Activated CD4-positive, alpha-beta T cell treated with anti-CD3 and anti-CD28 coated beads for 36 hours (primary cell): ENCODE measurements around the gene LRRC73. TPM values are rescaled to one million over a fixed set of nuclear protein-coding genes. Genes with fewer than 3 reads are reported as not detected.
A peak's percentile ranks its signal among the peaks of the same experiment; 100 is the strongest.
"Not testable (repeated sequence)": the region's sequence is repeated elsewhere in the genome, so short reads cannot be mapped to it uniquely, and the experiment has no call there.

Experiments used
- ATAC-seq: fragments of 200-7000 bp; cut with Tn5 transposase; one replicate; pipeline ENCODE4 v1.10.0; 2021; ENCODE audit warnings: mild to moderate bottlenecking, moderate library complexity
- CTCF ChIA-PET: fragments of 350-600 bp; sonication (Branson Sonifier 250); formaldehyde crosslinking; loops from one replicate; lab custom pipeline; 2021; ENCODE audit warnings: antibody characterized with exemption; lab: Charles Lee
- POLR2A ChIA-PET: fragments of 350-600 bp; sonication (Branson Sonifier 250); formaldehyde crosslinking; loops from one replicate; lab custom pipeline; 2021; ENCODE audit warnings: antibody characterized with exemption, inconsistent platforms; lab: Charles Lee
- DNase-seq: peaks from one replicate; pipeline ENCODE4 v3.0.0-alpha.2; 2020
- H3K27ac Mint-ChIP-seq: one replicate; pipeline ENCODE4 v1.8.0; 2021; ENCODE audit warnings: mixed read lengths
- H3K27me3 Mint-ChIP-seq: one replicate; pipeline ENCODE4 v1.8.0; 2021; ENCODE audit warnings: mixed read lengths
- H3K36me3 Mint-ChIP-seq: one replicate; pipeline ENCODE4 v1.8.0; 2021; ENCODE audit warnings: low read depth, mixed read lengths
- H3K4me1 Mint-ChIP-seq: one replicate; pipeline ENCODE4 v1.8.0; 2021; ENCODE audit warnings: mixed read lengths
- H3K4me3 Mint-ChIP-seq: one replicate; pipeline ENCODE4 v1.8.0; 2021; ENCODE audit warnings: mild to moderate bottlenecking, moderate library complexity, mixed read lengths
- H3K9me3 Mint-ChIP-seq: one replicate; pipeline ENCODE4 v1.8.0; 2021; ENCODE audit warnings: low read depth, mixed read lengths
- intact Hi-C, 2 experiments: fragments of 100-400 bp; cut with DNase I in 1 of 2; cut with micrococcal nuclease in 1 of 2; formaldehyde crosslinking; loops; one replicate each; pipeline versions ENCODE4 v1.14.2 to v1.15.1; 2022 to 2024; cut with DNase I, micrococcal nuclease
- total RNA-seq, 2 experiments: library from RNA; stranded (reverse); gene quantifications; one replicate each; pipeline ENCODE4 v1.2.3, GENCODE V29; 2021

LRRC73 gene
- under 1 TPM; 0.18 to 0.19 TPM for total RNA-seq

GRCh38 chr6:43509984-43510826 is at the start of gene LRRC73:
LRRC73 (minus strand) TSS chr6:43510346; CDS start chr6:43509785, 561 bp downstream.
- peak within 1 kb of the TSS; percentile 67 for H3K4me3 Mint-ChIP-seq
- no peaks in the 10 kb centered on the region for H3K9me3 Mint-ChIP-seq
- H3K27ac Mint-ChIP-seq = no peak within 1 kb of the TSS
- peak; percentile 85 for DNase-seq
- H3K4me1 Mint-ChIP-seq = peaks cover 22% of the 10 kb centered on the region
- H3K27me3 Mint-ChIP-seq = peaks cover 12% of the 10 kb centered on the region
- ATAC-seq = peak; percentile 71
- intact Hi-C loops = loop anchor here (1.0 to 5.0 kb wide), 3 partner anchors 33 to 143 kb away; partner anchors contain the start of genes TJAP1 (in 1 of the 2) and ZNF318 (in 1 of the 2)
- H3K36me3 Mint-ChIP-seq = peaks cover 26% of the 10 kb centered on the region
- POLR2A ChIA-PET = interaction anchor here (0.6 kb wide), 1 partner anchor 576 kb away, joined by 4 read pairs; no protein-coding TSS in a partner anchor
- CTCF ChIA-PET = interaction anchor here (0.7 to 1.5 kb wide), 4 partner anchors 9 to 281 kb away, joined by 3 to 4 read pairs (median 3); partner anchors contain the start of gene DNPH1

- no peak for DNase-seq
- H3K4me3 Mint-ChIP-seq = no peak overlapping the region
- ChIA-PET POLR2A (no interaction called here), CTCF (interaction anchor here (0.7 kb wide), 1 partner anchor 16 kb away, joined by 3 read pairs; the partner anchor contains the start of genes POLH and XPO5)
- H3K27me3 Mint-ChIP-seq = no peaks in the 10 kb centered on the region
- no peak for ATAC-seq
- no peaks in the 10 kb centered on the region for H3K9me3 Mint-ChIP-seq
- H3K36me3 Mint-ChIP-seq = peaks cover 57% of the 10 kb centered on the region
- no peaks in the 10 kb centered on the region for H3K4me1 Mint-ChIP-seq
- intact Hi-C loops = no loop called here
- no peak overlapping the region for H3K27ac Mint-ChIP-seq
These were observed 49.2 kb upstream of the LRRC73 start for GRCh38 chr6:43559328-43559727.

GRCh38 chr6:43557620-43558019 is 47.5 kb upstream of the LRRC73 start:
- H3K4me1 Mint-ChIP-seq, POLR2A ChIA-PET, H3K27me3 Mint-ChIP-seq, CTCF ChIA-PET, ATAC-seq, H3K4me3 Mint-ChIP-seq, H3K27ac Mint-ChIP-seq, H3K9me3 Mint-ChIP-seq, DNase-seq, intact Hi-C loops: not testable (repeated sequence)
- H3K36me3 Mint-ChIP-seq = peaks cover 61% of the 10 kb centered on the region

DNA sequence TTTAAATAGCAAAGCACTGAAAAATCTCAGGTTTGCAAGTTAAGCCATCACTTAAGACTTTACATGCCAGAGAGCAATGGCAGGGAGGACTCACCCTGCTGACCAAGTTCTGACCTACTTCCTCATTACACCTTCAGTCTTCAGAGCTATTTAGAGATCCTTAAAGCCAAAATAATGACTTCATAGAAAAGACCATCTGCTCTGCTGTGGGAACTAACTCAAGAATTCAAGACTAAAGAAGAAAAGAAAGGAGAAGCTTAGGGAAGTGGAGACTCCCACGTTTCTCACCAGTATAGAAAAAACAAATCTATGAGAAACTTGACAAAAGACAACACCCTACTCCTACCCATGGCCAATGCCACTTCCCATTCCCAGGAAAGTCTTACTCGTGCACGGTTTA is 37.1 kb upstream of the LRRC73 start:
- Mint-ChIP-seq H3K4me3 (no peak overlapping the region), H3K9me3 (no peaks in the 10 kb centered on the region), H3K27ac (no peak overlapping the region), H3K4me1 (no peaks in the 10 kb centered on the region), H3K36me3 (peaks cover 60% of the 10 kb centered on the region), H3K27me3 (no peaks in the 10 kb centered on the region)
- DNase-seq (no peak), ATAC-seq (no peak)
- POLR2A ChIA-PET = interaction anchor here (0.6 kb wide), 1 partner anchor 12 kb away, joined by 9 read pairs; no protein-coding TSS in a partner anchor
- intact Hi-C loops = loop anchor here in 1 of 2 experiments (2.0 kb wide), 1 partner anchor 14 kb away; no protein-coding TSS in a partner anchor
- CTCF ChIA-PET = interaction anchor here (0.6 to 1.0 kb wide), 3 partner anchors 8 to 226 kb away, joined by 3 to 5 read pairs (median 3); no protein-coding TSS in a partner anchor

GRCh38 chr6:43544461-43544860 is 34.3 kb upstream of the LRRC73 start:
- no peak overlapping the region for H3K27ac Mint-ChIP-seq
- ChIA-PET POLR2A (interaction anchor here (0.6 kb wide), 1 partner anchor 244 kb away, joined by 4 read pairs; no protein-coding TSS in a partner anchor), CTCF (interaction anchor here (0.6 to 0.9 kb wide), 3 partner anchors 24 to 281 kb away, joined by 3 read pairs; no protein-coding TSS in a partner anchor)
- H3K4me1 Mint-ChIP-seq = no peaks in the 10 kb centered on the region
- ATAC-seq = no peak
- H3K4me3 Mint-ChIP-seq = no peak overlapping the region
- no peaks in the 10 kb centered on the region for H3K9me3 Mint-ChIP-seq
- intact Hi-C loops = no loop called here
- H3K27me3 Mint-ChIP-seq = no peaks in the 10 kb centered on the region
- peaks cover 58% of the 10 kb centered on the region for H3K36me3 Mint-ChIP-seq
- DNase-seq = no peak

DNA sequence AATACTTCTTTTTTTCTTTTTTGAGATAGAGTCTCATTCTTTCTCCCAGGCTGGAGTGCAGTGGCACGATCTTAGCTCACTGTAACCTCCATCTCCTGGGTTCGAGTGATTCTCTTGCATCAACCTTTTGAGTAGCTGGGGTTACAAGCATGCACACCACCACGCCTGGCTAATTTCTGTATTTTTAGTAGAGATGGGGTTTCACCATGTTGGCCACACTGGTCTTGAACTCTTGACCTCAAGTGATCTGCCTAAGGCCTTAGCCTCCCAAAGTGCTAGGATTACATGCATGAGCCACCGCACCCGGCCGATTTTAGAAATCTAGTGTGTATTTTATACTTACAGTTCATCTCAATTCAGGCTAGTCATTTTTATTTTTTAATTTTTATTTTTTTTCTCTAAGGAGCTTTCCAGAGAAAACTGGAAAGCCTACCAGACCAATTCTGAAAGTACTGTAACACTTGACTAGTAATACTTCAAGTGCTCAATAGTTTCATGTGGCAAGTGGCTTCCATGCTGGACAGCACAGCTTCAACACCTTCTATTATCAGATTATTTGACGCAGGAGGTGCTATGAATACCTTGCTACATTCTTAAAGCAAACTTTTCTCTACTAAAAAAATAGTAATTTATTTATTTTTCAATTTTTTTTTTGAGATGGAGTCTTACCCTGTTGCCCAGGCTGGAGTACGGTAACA is 31.8 kb upstream of the LRRC73 start:
- POLR2A ChIA-PET = no interaction called here
- Mint-ChIP-seq H3K4me1 (no peaks in the 10 kb centered on the region), H3K9me3 (no peaks in the 10 kb centered on the region), H3K36me3 (peaks cover 58% of the 10 kb centered on the region), H3K27me3 (no peaks in the 10 kb centered on the region), H3K27ac (no peak overlapping the region), H3K4me3 (no peak overlapping the region)
- no peak for DNase-seq
- intact Hi-C loops = no loop called here
- no peak for ATAC-seq
- CTCF ChIA-PET = no interaction called here

GRCh38 chr6:43540507-43540906 is 30.4 kb upstream of the LRRC73 start:
- peaks cover 55% of the 10 kb centered on the region for H3K36me3 Mint-ChIP-seq
- DNase-seq (no peak), ATAC-seq (no peak)
- intact Hi-C loops = no loop called here
- no peaks in the 10 kb centered on the region for H3K27me3 Mint-ChIP-seq
- H3K4me1 Mint-ChIP-seq = no peaks in the 10 kb centered on the region
- H3K4me3 Mint-ChIP-seq = no peak overlapping the region
- no peak overlapping the region for H3K27ac Mint-ChIP-seq
- no peaks in the 10 kb centered on the region for H3K9me3 Mint-ChIP-seq
- ChIA-PET CTCF (no interaction called here), POLR2A (interaction anchor here (0.6 kb wide), 1 partner anchor 21 kb away, joined by 3 read pairs; no protein-coding TSS in a partner anchor)

DNA sequence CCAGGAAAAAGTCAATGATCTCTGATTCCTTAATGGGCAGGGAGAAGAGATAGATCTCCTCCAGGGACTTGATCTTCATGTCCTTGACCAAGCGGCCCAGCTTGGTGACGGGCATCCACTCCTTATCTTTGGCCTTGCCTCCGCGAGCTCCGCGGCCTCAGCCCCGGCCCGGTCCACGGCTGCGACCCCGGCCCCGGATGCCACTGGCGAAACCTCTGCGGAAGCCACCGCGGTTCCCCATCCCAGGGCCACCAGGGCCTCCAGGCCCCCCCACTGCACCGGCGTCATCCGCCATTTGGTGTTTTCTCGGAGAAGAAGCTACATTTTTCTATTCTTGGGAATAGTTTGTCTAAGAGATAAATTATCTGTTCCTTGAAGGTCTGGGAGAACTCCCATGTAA is 29.3 kb upstream of the LRRC73 start:
- H3K4me1 Mint-ChIP-seq, ATAC-seq, H3K27me3 Mint-ChIP-seq, DNase-seq, H3K27ac Mint-ChIP-seq, CTCF ChIA-PET, H3K9me3 Mint-ChIP-seq, POLR2A ChIA-PET, H3K4me3 Mint-ChIP-seq, intact Hi-C loops: not testable (repeated sequence)
- peaks cover 57% of the 10 kb centered on the region for H3K36me3 Mint-ChIP-seq

GRCh38 chr6:43538986-43539385 is 28.8 kb upstream of the LRRC73 start:
- intact Hi-C loops = not testable (repeated sequence)
- peaks cover 58% of the 10 kb centered on the region for H3K36me3 Mint-ChIP-seq

DNA sequence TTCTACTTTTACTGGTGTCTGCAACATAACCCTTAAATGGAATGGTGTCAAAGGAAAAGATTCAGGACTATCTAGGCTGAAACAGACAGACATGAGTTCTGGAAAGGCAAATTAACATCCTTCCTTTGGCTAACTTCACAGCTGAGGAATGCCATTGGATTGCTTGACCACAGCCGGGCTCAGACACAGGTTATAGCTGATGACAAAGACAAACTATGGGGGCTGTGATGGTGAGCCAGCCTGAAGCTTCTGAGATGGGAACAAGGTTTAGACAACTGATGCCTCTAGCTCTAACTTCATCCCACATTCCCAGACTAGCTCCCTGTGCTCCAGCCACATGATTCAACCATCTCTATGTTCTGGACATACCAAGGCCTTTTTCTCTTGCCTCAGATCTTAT is 22.1 kb upstream of the LRRC73 start:
- intact Hi-C loops = no loop called here
- CTCF ChIA-PET = interaction anchor here (0.6 to 1.3 kb wide), 8 partner anchors 10 to 636 kb away, joined by 3 to 4 read pairs (median 4); no protein-coding TSS in a partner anchor

More at GRCh38 chr6:43538986-43539385, 28.8 kb upstream of the LRRC73 start:
- H3K27ac Mint-ChIP-seq, ATAC-seq, H3K4me3 Mint-ChIP-seq, CTCF ChIA-PET, DNase-seq, H3K27me3 Mint-ChIP-seq, POLR2A ChIA-PET, H3K4me1 Mint-ChIP-seq, H3K9me3 Mint-ChIP-seq: not testable (repeated sequence)

GRCh38 chr6:43524483-43524961 is 14.4 kb upstream of the LRRC73 start:
- no peaks in the 10 kb centered on the region for H3K27me3 Mint-ChIP-seq
- intact Hi-C loops = no loop called here
- H3K4me1 Mint-ChIP-seq = peaks cover 3% of the 10 kb centered on the region
- H3K9me3 Mint-ChIP-seq = no peaks in the 10 kb centered on the region
- no peak for DNase-seq
- POLR2A ChIA-PET = interaction anchor here (0.6 to 0.7 kb wide), 2 partner anchors 27 to 87 kb away, joined by 3 read pairs; no protein-coding TSS in a partner anchor
- peak overlapping the region; percentile 14 for H3K27ac Mint-ChIP-seq
- CTCF ChIA-PET = interaction anchor here (1.1 to 1.8 kb wide), 2 partner anchors 18 to 144 kb away, joined by 3 to 6 read pairs; no protein-coding TSS in a partner anchor
- peaks cover 70% of the 10 kb centered on the region for H3K36me3 Mint-ChIP-seq
- H3K4me3 Mint-ChIP-seq = no peak overlapping the region
- ATAC-seq = no peak

More for the DNA sequence above, 22.1 kb upstream of the LRRC73 start:
- ATAC-seq = no peak
- POLR2A ChIA-PET = interaction anchor here (0.5 kb wide), 1 partner anchor 131 kb away, joined by 3 read pairs; no protein-coding TSS in a partner anchor
- Mint-ChIP-seq H3K27ac (peak overlapping the region; percentile 16), H3K9me3 (no peaks in the 10 kb centered on the region), H3K4me1 (no peaks in the 10 kb centered on the region), H3K27me3 (no peaks in the 10 kb centered on the region), H3K4me3 (no peak overlapping the region), H3K36me3 (peaks cover 61% of the 10 kb centered on the region)
- DNase-seq = no peak
